VCaP (cell line): Measurements from ENCODE around the gene TMEM139.

Experiments
- H3K27ac ChIP-seq: fragments of 450-650 bp; 2 replicates; pipeline ENCODE4 v1.5.1; 2017
- TF ChIP-seq, protein P1 (sequence below): fragments of 450-650 bp; conservative IDR thresholded peaks from 2 replicates; pipeline ENCODE4 v1.5.1; 2017; ENCODE audit warnings: mild to moderate bottlenecking, moderate library complexity

Gene TMEM139

DNA sequence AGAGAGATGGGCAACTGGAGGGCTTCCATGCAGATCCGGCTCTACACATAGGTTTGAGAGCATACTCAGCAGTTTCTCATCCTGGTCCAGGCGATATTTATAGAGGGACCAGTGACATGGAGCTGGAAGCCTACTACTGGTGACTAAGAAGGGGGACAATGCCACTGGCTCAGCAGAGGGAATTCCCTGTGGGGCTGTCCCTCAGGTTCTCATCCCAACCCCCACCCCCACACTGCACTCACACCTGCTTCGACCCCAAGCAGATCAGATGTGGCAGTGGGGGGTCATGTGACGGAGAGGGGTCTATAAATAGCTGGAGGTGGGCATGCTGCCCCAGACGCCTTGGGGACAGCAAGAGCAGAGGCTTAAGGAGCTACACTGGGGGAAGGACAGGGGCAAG, 31.0 kb downstream of the TMEM139 start, which contains the start of gene CLCN1:
Gene CLCN1, plus strand, starts transcription at position 336 of the 400 bp plus-strand sequence. CDS start 102 bp downstream, outside the sequence.
- no peak within 1 kb of the TSS for H3K27ac ChIP-seq
- TF ChIP-seq, protein P1, sequence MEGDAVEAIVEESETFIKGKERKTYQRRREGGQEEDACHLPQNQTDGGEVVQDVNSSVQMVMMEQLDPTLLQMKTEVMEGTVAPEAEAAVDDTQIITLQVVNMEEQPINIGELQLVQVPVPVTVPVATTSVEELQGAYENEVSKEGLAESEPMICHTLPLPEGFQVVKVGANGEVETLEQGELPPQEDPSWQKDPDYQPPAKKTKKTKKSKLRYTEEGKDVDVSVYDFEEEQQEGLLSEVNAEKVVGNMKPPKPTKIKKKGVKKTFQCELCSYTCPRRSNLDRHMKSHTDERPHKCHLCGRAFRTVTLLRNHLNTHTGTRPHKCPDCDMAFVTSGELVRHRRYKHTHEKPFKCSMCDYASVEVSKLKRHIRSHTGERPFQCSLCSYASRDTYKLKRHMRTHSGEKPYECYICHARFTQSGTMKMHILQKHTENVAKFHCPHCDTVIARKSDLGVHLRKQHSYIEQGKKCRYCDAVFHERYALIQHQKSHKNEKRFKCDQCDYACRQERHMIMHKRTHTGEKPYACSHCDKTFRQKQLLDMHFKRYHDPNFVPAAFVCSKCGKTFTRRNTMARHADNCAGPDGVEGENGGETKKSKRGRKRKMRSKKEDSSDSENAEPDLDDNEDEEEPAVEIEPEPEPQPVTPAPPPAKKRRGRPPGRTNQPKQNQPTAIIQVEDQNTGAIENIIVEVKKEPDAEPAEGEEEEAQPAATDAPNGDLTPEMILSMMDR = no peak

DNA sequence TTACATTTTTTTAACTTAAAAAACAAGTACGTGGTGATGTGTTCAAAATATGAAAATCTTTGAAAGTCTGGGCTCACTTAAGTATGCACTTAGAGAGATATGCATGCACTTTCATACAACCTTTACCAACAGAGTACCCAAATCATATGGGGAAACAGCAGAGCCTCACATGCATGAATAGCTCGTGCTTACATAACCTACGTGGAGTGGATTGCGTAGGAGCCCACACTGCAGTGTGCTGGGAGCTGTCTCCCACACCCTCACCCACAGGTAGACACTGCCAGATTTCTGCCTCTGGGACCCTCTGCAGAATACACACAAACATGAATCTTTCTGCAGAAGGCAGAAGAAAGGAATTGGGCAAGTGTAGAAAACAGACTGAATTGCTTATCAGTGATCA, 31.7 kb downstream of the TMEM139 start:
- TF ChIP-seq, protein P1 = no peak
- no peak overlapping the region for H3K27ac ChIP-seq

DNA sequence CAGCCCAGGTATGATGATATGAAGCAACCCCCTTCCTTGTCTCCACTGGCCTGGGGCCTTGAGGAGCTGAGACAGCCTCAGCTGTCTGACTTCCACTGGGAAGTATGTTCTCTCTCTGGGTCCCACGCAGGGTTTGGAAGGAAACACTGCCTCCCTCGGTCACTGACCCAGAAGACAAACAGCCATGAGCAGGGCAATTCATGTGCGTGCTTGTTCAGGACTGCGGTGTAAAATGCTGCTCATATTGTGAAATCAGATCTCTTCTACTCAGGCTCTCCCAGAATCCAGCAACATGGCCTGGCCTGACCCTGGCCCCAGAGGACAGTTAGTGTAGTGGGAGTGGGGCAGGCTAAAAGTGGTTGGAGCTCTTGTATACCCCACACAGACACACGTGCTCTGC, 33.9 kb downstream of the TMEM139 start:
- no peak overlapping the region for H3K27ac ChIP-seq
- TF ChIP-seq, protein P1 = no peak

DNA sequence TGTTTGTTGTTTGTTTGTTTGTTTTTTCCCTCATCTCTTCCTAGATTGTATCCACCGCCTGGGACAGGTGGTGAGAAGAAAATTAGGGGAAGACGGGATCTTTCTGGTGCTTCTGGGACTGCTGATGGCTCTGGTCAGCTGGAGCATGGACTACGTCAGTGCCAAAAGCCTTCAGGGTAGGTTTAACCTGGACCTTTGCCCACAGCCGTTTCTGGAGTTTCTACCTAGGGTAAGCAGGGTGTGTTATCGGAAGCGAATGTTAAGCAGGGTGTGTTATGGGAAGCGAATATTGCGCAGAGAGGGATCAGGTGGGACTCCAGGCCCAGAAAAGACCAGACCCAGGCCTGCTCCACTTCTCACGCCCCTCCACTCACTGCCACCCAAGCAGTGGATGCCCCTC, 35.9 kb downstream of the TMEM139 start:
- TF ChIP-seq, protein P1 = no peak
- H3K27ac ChIP-seq = peak overlapping the region; percentile 97

DNA sequence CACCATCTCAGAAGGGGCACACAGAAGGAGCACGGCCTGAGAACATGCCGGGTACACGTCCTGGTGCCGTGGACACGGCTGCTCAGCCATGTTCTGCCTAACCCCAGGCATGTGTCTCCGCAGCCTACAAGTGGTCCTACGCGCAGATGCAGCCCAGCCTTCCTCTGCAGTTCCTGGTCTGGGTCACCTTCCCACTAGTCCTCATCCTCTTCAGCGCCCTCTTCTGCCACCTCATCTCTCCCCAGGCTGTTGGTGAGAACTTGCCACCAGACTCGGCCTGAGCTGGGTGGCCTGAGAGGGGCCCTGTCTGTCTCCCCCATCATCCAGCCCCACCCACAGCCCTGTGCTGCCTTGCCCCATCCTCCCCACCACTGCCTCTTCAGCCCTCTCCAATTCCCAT, 36.5 kb downstream of the TMEM139 start:
- TF ChIP-seq, protein P1 = no peak
- H3K27ac ChIP-seq = peak overlapping the region; percentile 97

DNA sequence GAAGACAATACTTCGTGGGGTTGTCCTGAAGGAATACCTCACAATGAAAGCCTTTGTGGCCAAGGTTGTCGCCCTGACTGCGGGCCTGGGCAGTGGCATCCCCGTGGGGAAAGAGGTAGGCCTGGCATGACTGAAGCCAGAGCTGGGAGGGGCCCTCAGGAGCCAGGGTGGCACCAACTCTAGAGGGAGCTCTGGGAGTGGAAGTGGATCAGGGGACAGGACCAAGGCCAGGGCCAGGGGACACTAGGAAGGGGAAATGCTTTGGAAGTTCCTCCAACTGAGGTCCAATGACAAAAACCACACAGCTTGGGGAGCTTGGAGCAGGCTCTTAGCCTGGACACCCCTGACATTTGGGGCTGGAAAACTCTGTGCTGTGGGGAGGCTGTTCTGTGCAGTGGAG, 37.0 kb downstream of the TMEM139 start:
- H3K27ac ChIP-seq = peak overlapping the region; percentile 97
- TF ChIP-seq, protein P1 = peak; percentile 13; the same call in 1 of the 2 replicates

DNA sequence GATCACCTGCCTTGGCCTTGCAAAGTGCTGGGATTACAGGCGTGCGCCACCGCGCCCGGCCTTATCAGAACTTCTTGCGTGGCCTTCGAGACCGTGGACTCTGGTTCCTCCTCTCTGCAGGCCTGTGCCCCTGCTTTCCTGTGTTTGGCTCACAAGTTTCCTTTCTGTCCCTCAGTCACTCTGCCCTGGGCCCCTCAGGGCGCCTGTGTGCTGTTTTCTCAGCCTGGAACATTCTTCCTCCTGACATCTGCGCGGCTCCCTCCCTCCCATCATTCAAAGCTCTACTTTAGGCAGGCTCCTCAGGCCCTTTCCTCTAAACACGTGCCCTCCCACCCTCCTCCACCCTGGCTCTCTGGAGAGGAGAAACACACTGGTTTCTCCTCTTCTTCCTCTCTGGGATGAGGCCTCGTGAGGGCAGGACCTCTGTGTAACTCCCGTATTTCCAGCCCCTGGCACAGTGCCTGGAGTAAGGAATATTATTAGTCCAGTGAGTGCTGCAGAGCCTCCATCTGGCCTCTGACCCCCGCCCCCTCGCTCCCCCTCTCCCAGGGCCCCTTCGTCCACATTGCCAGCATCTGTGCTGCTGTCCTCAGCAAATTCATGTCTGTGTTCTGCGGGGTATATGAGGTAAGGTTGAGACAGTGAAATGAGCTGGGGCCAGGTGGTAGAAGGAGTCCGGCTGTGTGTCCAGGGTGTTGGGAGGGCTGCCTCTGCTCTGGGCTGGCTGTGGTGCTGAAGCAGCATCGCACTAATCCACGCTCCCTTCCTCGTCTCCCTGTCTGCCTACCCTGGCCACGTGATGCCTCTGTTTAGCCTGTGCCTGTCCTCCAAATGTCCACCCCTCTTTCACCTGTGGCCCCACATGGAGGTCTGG, 38.2 kb downstream of the TMEM139 start:
- peak overlapping the region; percentile 97 for H3K27ac ChIP-seq
- TF ChIP-seq, protein P1 = no peak
